ENCODE data around the gene HMGXB4. TPM values are rescaled to one million over a fixed set of nuclear protein-coding genes. Genes with fewer than 3 reads are reported as not detected.

Gene HMGXB4
- total RNA-seq, 3 donors from 2014 or later, result 18.1 to 21.7 (median 21.6) TPM

GRCh38 chr22:35257002-35257320 lies 332 bp upstream of the HMGXB4 start:
- Histone ChIP-seq H3K36me3 (ENCODE audit: low read depth) (no peaks in the 10 kb centered on the region), H3K4me3 (no peak overlapping the region), H3K4me1 (ENCODE audit: low read depth) (peaks cover 7% of the 10 kb centered on the region), H3K9me3 (no peaks in the 10 kb centered on the region)
- TF ChIP-seq, protein P1, sequence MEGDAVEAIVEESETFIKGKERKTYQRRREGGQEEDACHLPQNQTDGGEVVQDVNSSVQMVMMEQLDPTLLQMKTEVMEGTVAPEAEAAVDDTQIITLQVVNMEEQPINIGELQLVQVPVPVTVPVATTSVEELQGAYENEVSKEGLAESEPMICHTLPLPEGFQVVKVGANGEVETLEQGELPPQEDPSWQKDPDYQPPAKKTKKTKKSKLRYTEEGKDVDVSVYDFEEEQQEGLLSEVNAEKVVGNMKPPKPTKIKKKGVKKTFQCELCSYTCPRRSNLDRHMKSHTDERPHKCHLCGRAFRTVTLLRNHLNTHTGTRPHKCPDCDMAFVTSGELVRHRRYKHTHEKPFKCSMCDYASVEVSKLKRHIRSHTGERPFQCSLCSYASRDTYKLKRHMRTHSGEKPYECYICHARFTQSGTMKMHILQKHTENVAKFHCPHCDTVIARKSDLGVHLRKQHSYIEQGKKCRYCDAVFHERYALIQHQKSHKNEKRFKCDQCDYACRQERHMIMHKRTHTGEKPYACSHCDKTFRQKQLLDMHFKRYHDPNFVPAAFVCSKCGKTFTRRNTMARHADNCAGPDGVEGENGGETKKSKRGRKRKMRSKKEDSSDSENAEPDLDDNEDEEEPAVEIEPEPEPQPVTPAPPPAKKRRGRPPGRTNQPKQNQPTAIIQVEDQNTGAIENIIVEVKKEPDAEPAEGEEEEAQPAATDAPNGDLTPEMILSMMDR (IDR thresholded peaks at IDR 0.05), result no peak
- ATAC-seq, result peak; percentile 5
- intact Hi-C loops (cut with DNase I, micrococcal nuclease), result no loop called here
- no peak for DNase-seq

DNA sequence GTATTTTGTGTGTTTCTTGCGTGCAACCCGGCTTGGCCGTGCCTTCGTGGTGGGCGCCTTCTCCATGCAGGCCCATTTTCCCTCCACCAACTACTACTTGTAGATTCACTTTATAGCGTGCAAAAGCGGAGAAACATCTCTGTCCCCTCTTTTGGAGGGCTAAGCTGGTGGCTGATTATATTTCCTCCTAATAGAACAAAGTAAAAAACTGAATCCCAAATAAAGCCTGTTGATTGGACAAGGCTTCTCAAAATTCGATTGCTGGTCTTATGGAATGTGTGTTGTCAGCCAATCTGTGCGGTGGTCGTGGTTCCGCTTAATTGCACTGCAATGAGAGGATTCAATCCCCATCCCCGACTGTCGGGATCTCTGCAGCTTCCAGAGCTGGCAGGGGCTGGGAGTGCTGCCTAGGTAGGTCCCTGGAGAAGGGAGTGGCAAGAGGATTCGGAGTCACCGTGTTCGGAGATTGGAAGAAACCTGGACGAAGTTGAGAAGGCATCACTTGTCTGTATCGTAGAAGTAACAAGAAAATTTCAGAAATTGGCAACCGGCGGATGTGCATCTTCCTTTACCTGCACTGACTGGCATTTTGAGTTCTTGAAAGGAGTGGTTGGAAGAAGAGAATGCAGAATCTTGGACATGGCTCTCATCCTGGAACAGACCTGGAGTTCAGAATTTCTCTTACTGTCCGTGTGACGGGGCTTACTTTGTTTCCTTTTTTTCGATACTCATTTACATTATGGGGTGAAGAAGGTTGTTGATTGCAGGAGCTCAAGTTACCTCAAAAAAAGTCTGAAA lies 1.1 kb downstream of the HMGXB4 start:
- Histone ChIP-seq H3K4me1 (ENCODE audit: low read depth) (peaks cover 7% of the 10 kb centered on the region), H3K9me3 (no peaks in the 10 kb centered on the region), H3K4me3 (peak overlapping the region; percentile 88), H3K36me3 (ENCODE audit: low read depth) (no peaks in the 10 kb centered on the region)
- ATAC-seq (no peak), DNase-seq (peak in 2 of 3 donors; percentile 25 to 41)
- TF ChIP-seq, protein P1 (IDR thresholded peaks at IDR 0.05), result no peak
- intact Hi-C loops (cut with DNase I, micrococcal nuclease), result no loop called here

GRCh38 chr22:35264986-35265385 lies 7.7 kb downstream of the HMGXB4 start:
- intact Hi-C loops (cut with DNase I, micrococcal nuclease), result no loop called here
- DNase-seq, result no peak
- no peak for ATAC-seq
- Histone ChIP-seq H3K4me1 (ENCODE audit: low read depth) (peaks cover 5% of the 10 kb centered on the region), H3K36me3 (ENCODE audit: low read depth) (no peaks in the 10 kb centered on the region), H3K4me3 (no peak overlapping the region), H3K9me3 (no peaks in the 10 kb centered on the region)
- TF ChIP-seq, protein P1 (IDR thresholded peaks at IDR 0.05), result no peak

GRCh38 chr22:35266277-35266676 lies 9.0 kb downstream of the HMGXB4 start:
- intact Hi-C loops (cut with DNase I, micrococcal nuclease), result no loop called here
- ATAC-seq, result peak; percentile 93

DNA sequence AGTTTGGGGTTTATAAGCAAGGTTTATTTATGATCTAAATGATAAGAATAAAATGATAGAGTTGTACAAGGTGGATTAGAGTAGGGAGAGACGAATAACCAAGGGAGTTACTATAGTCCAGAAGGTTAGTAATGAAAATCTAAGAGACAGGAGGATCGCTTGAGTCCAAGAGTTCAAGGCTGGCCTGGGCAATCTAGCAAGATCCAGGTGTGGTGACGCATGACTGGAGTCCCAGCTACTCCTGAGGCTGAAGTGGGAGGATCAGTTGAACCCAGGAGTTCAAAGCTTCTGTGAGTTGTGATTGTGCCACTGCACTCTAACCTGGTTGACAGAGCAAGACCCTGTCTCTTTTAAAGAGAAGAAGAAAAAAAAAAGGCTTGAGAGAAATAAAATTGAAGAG lies 12.3 kb downstream of the HMGXB4 start:
- no peaks in the 10 kb centered on the region for H3K9me3 ChIP-seq
- intact Hi-C loops (cut with DNase I, micrococcal nuclease), result no loop called here
- H3K4me3 ChIP-seq, result no peak overlapping the region
- no peak for DNase-seq
- H3K36me3 ChIP-seq (ENCODE audit: low read depth), result no peaks in the 10 kb centered on the region
- ATAC-seq, result peak; percentile 35
- H3K4me1 ChIP-seq (ENCODE audit: low read depth), result peaks cover 5% of the 10 kb centered on the region
- TF ChIP-seq, protein P1 (IDR thresholded peaks at IDR 0.05), result no peak

More at GRCh38 chr22:35266277-35266676, 9.0 kb downstream of the HMGXB4 start:
- TF ChIP-seq, protein P1 (IDR thresholded peaks at IDR 0.05), result no peak
- no peak for DNase-seq
- Histone ChIP-seq H3K4me1 (ENCODE audit: low read depth) (peaks cover 5% of the 10 kb centered on the region), H3K9me3 (no peaks in the 10 kb centered on the region), H3K4me3 (no peak overlapping the region), H3K36me3 (ENCODE audit: low read depth) (no peaks in the 10 kb centered on the region)
